HCT116 (cell line): Measurements from ENCODE around the gene TRPM3. TPM values are rescaled to one million over a fixed set of nuclear protein-coding genes. Genes with fewer than 3 reads are reported as not detected.

Source experiments
- ATAC-seq: fragments of 200-7000 bp; cut with Tn5 transposase; 2 replicates; pipeline ENCODE4 v1.9.1; 2020; ENCODE audit warnings: mild to moderate bottlenecking, moderate library complexity
- BruUV-seq: library from RNA; stranded (reverse); fragments of 400-500 nt; replicated peaks from 2 replicates; lab custom pipeline; 2021; lab: Mats Ljungman, UMichigan
- CTCF ChIA-PET: fragments of 300-600 bp; sonication (Branson Sonifier 250); formaldehyde crosslinking; loops from one replicate; lab custom pipeline; 2021; ENCODE audit warnings: antibody characterized with exemption; lab: Charles Lee
- POLR2A ChIA-PET: fragments of 300-600, 350-600 bp; sonication (Branson Sonifier 250); formaldehyde crosslinking; loops from one replicate; lab custom pipeline; 2021; ENCODE audit warnings: antibody characterized with exemption; lab: Charles Lee
- RAD21 ChIA-PET, 2 experiments: fragments of 300-600 bp; sonication (Branson Sonifier 250); formaldehyde crosslinking; loops; one replicate each; lab custom pipeline; 2023; ENCODE audit warnings: low total read pairs in 2 of 2; ENCODE audit not compliant: uncharacterized antibody in 2 of 2, unreplicated experiment in 2 of 2, low non-redundant PET in 1 of 2; lab: Charles Lee
- DNase-seq: peaks from one replicate; pipeline ENCODE4 v3.0.0-alpha.2; 2010; ENCODE audit warnings: low read depth, low spot score
- H2AFZ ChIP-seq: fragments of 200-600 bp; shearing (Covaris generic), sonication (generic); 2 replicates; pipeline ENCODE4 v1.6.1; 2017; ENCODE audit warnings: low read depth, mixed run types, mixed read lengths, antibody characterized with exemption, low read length; ENCODE audit not compliant: poor library complexity, severe bottlenecking
- H3K27ac ChIP-seq: 2 replicates; pipeline ENCODE4 v1.5.1; 2012; ENCODE audit warnings: low read depth, low read length
- H3K27me3 ChIP-seq: fragments of 200-600 bp; sonication (generic); 2 replicates; pipeline ENCODE4 v1.6.1; 2016; ENCODE audit warnings: mixed run types, low read length, mixed read lengths; ENCODE audit not compliant: insufficient read depth
- H3K36me3 ChIP-seq, 2 experiments: fragments of 200-500 bp in 1 of 2; fragments of 200-600 bp in 1 of 2; sonication (Bioruptor generic) in 1 of 2; sonication (generic) in 1 of 2; 2 replicates each; pipeline versions ENCODE4 v1.5.1 to v1.6.1; 2014 to 2016; ENCODE audit warnings: low read length in 2 of 2, inconsistent platforms in 1 of 2, mixed read lengths in 1 of 2, mixed run types in 1 of 2; ENCODE audit not compliant: insufficient read depth in 2 of 2, control insufficient read depth in 1 of 2
- H3K4me1 ChIP-seq, 2 experiments: fragments of 200-600 bp in 1 of 2; sonication (generic) in 1 of 2; 2 replicates each; pipeline versions ENCODE4 v1.5.1 to v1.6.1; 2012 to 2017; ENCODE audit warnings: low read length in 2 of 2, inconsistent platforms in 1 of 2, mild to moderate bottlenecking in 1 of 2, mixed read lengths in 1 of 2, mixed run types in 1 of 2, moderate library complexity in 1 of 2; ENCODE audit not compliant: insufficient read depth in 2 of 2, control insufficient read depth in 1 of 2
- H3K4me2 ChIP-seq: fragments of 200-600 bp; sonication (generic); 2 replicates; pipeline ENCODE4 v1.6.1; 2017; ENCODE audit warnings: mixed run types, low read length, mixed read lengths
- H3K4me3 ChIP-seq, 2 experiments: fragments of 200-600 bp in 1 of 2; sonication (generic) in 1 of 2; replicated peaks in 1 of 2; 2 replicates each; pipeline ENCODE4 v1.5.1; 2011 to 2016; ENCODE audit warnings: low read length in 2 of 2, control low read depth in 1 of 2, low read depth in 1 of 2, mild to moderate bottlenecking in 1 of 2, mixed read lengths in 1 of 2, mixed run types in 1 of 2
- H3K79me2 ChIP-seq: fragments of 200-600 bp; sonication (generic); 2 replicates; pipeline ENCODE4 v1.6.1; 2017; ENCODE audit warnings: mild to moderate bottlenecking, mixed run types, low read length, moderate library complexity, mixed read lengths; ENCODE audit not compliant: insufficient read depth
- H3K9ac ChIP-seq: fragments of 200-600 bp; sonication (generic); 2 replicates; pipeline ENCODE4 v1.6.1; 2016; ENCODE audit warnings: low read length, mixed read lengths
- H3K9me2 ChIP-seq: fragments of 200-600 bp; sonication (generic), shearing (Covaris generic); 2 replicates; pipeline ENCODE4 v1.6.1; 2017; ENCODE audit warnings: mixed run types, mild to moderate bottlenecking, moderate library complexity; ENCODE audit not compliant: insufficient read depth
- H3K9me3 ChIP-seq, 2 experiments: fragments of 200-500 bp in 1 of 2; fragments of 200-600 bp in 1 of 2; sonication (Bioruptor generic) in 1 of 2; sonication (generic) in 1 of 2; 2 replicates each; pipeline ENCODE4 v1.6.1; 2014 to 2017; ENCODE audit warnings: low read length in 2 of 2, mixed read lengths in 2 of 2, inconsistent platforms in 1 of 2, low read depth in 1 of 2, mild to moderate bottlenecking in 1 of 2, mixed run types in 1 of 2, moderate library complexity in 1 of 2; ENCODE audit not compliant: control insufficient read depth in 1 of 2, insufficient read depth in 1 of 2
- H4K20me1 ChIP-seq: fragments of 200-600 bp; sonication (generic), shearing (Covaris generic); 2 replicates; pipeline ENCODE4 v1.6.1; 2017; ENCODE audit warnings: mixed run types, mild to moderate bottlenecking, moderate library complexity; ENCODE audit not compliant: insufficient read depth
- ATF3 ChIP-seq: IDR thresholded peaks from 2 replicates; pipeline ENCODE4 v1.6.1; 2012
- CEBPB ChIP-seq: IDR thresholded peaks from 2 replicates; pipeline ENCODE4 v1.6.1; 2012; ENCODE audit warnings: low read depth
- EGR1 ChIP-seq: IDR thresholded peaks from 2 replicates; pipeline ENCODE4 v1.6.1; 2012; ENCODE audit warnings: low read depth
- ELF1 ChIP-seq: IDR thresholded peaks from 2 replicates; pipeline ENCODE4 v1.6.1; 2012; ENCODE audit warnings: low read depth, borderline replicate concordance
- EZH2 ChIP-seq: fragments of 200-600 bp; sonication (generic); IDR thresholded peaks from 2 replicates; pipeline ENCODE4 v1.6.1; 2017; ENCODE audit warnings: antibody characterized with exemption, mixed run types
- EZH2phosphoT487 ChIP-seq: fragments of 200-600 bp; IDR thresholded peaks from 2 replicates; pipeline ENCODE4 v1.6.1; 2018; ENCODE audit warnings: antibody characterized with exemption, borderline replicate concordance
- JUND ChIP-seq: IDR thresholded peaks from 2 replicates; pipeline ENCODE4 v1.6.1; 2012
- MAX ChIP-seq: IDR thresholded peaks from 2 replicates; pipeline ENCODE4 v1.6.1; 2012
- POLR2A ChIP-seq: IDR thresholded peaks from 2 replicates; pipeline ENCODE4 v1.7.0; 2011; ENCODE audit warnings: borderline replicate concordance; ENCODE audit not compliant: insufficient read depth, insufficient read length; ENCODE audit errors: extremely low read depth
- POLR2AphosphoS5 ChIP-seq: IDR thresholded peaks from 2 replicates; pipeline ENCODE4 v1.6.1; 2011; ENCODE audit warnings: mild to moderate bottlenecking, low read depth, low read length, moderate library complexity
- RAD21 ChIP-seq: IDR thresholded peaks from 2 replicates; pipeline ENCODE4 v1.6.1; 2012; ENCODE audit warnings: low read depth, mild to moderate bottlenecking
- SP1 ChIP-seq: IDR thresholded peaks from 2 replicates; pipeline ENCODE4 v1.6.1; 2012; ENCODE audit warnings: low read depth
- TCF7L2 ChIP-seq: IDR thresholded peaks from 2 replicates; pipeline ENCODE4 v1.7.0; 2011; ENCODE audit warnings: borderline replicate concordance, inconsistent platforms; ENCODE audit not compliant: insufficient read depth, insufficient read length; ENCODE audit errors: extremely low read depth
- YY1 ChIP-seq: IDR thresholded peaks from 2 replicates; pipeline ENCODE4 v1.6.1; 2011; ENCODE audit warnings: low read length, low read depth, moderate library complexity, mild to moderate bottlenecking; ENCODE audit not compliant: insufficient replicate concordance; ENCODE audit errors: extremely low read depth
- ZBTB33 ChIP-seq: IDR thresholded peaks from 2 replicates; pipeline ENCODE4 v1.6.1; 2011; ENCODE audit warnings: mild to moderate bottlenecking, low read length, moderate library complexity; ENCODE audit not compliant: insufficient replicate concordance; ENCODE audit errors: extremely low read depth
- intact Hi-C: fragments of 100-400 bp; cut with micrococcal nuclease; formaldehyde crosslinking; loops from 2 replicates; pipeline ENCODE4 v1.10.0; 2022
- total RNA-seq: library from RNA; stranded (reverse); gene quantifications from one replicate; pipeline ENCODE4 v1.2.1, GENCODE V29; 2021; ENCODE audit not compliant: unreplicated experiment

Gene TRPM3
- total RNA-seq, 1 experiment from 2014 or later, result not detected

GRCh38 chr9:70696694-70697335 lies 424.6 kb downstream of the TRPM3 start:
- H4K20me1 ChIP-seq, result no peaks in the 10 kb centered on the region
- H3K27ac ChIP-seq, result no peak overlapping the region
- no peak overlapping the region for H3K4me3 ChIP-seq
- H3K36me3 ChIP-seq, result no peaks in the 10 kb centered on the region
- intact Hi-C loops, result no loop called here
- H3K4me1 ChIP-seq, result no peaks in the 10 kb centered on the region
- H3K27me3 ChIP-seq, result peaks cover 4% of the 10 kb centered on the region; the same call in 1 of the 2 replicates
- H3K4me2 ChIP-seq, result no peak overlapping the region
- TF ChIP-seq ELF1 (no peak), EZH2phosphoT487 (no peak), EGR1 (no peak), SP1 (no peak)
- H3K79me2 ChIP-seq, result no peaks in the 10 kb centered on the region
- no peaks in the 10 kb centered on the region for H3K9me2 ChIP-seq
- ATAC-seq (no peak), DNase-seq (no peak)
- no TSS peak for BruUV-seq
- ChIA-PET RAD21 (no interaction called here), POLR2A (no interaction called here), CTCF (no interaction called here)
- H3K9ac ChIP-seq, result no peak overlapping the region
- H3K9me3 ChIP-seq, result no peaks in the 10 kb centered on the region
- no peak overlapping the region for H2AFZ ChIP-seq

GRCh38 chr9:70694758-70695157 lies 426.7 kb downstream of the TRPM3 start:
- Histone ChIP-seq H3K27me3 (peaks cover 20% of the 10 kb centered on the region), H3K4me2 (no peak overlapping the region), H3K27ac (no peak overlapping the region), H3K9ac (no peak overlapping the region), H3K4me1 (no peaks in the 10 kb centered on the region), H3K4me3 (no peak overlapping the region), H3K9me2 (no peaks in the 10 kb centered on the region), H3K79me2 (no peaks in the 10 kb centered on the region), H2AFZ (no peak overlapping the region), H3K9me3 (no peaks in the 10 kb centered on the region), H4K20me1 (no peaks in the 10 kb centered on the region), H3K36me3 (no peaks in the 10 kb centered on the region)
- TF ChIP-seq ATF3 (no peak), RAD21 (no peak), TCF7L2 (no peak), EZH2 (no peak), POLR2AphosphoS5 (no peak), POLR2A (no peak), SP1 (no peak), MAX (no peak), CEBPB (no peak), JUND (no peak), ZBTB33 (no peak), YY1 (no peak)
- ChIA-PET RAD21 (no interaction called here), POLR2A (no interaction called here), CTCF (no interaction called here)
- no peak for ATAC-seq
- DNase-seq, result no peak
- intact Hi-C loops, result no loop called here
- BruUV-seq, result no TSS peak
